ENCODE measurements around the gene KRTAP4-16.
A peak's percentile ranks its signal among the peaks of the same experiment; 100 is the strongest.
"Not testable (repeated sequence)": the region's sequence is repeated elsewhere in the genome, so short reads cannot be mapped to it uniquely, and the experiment has no call there.

Gene KRTAP4-16

GRCh38 chr17:41118721-41119120 is 16.7 kb upstream of the KRTAP4-16 start:
- peak; percentile 82 for DNase-seq

- not testable (repeated sequence) for DNase-seq
Observed at GRCh38 chr17:41117846-41118386, 15.9 kb upstream of the KRTAP4-16 start, which contains the start of gene KRTAP4-11. KRTAP4-11 (minus strand) TSS chr17:41118373; CDS start chr17:41118315, 58 bp downstream.

GRCh38 chr17:41116297-41116696 is 14.3 kb upstream of the KRTAP4-16 start:
- DNase-seq, result peak; percentile 66

GRCh38 chr17:41111151-41111885 is 9.3 kb upstream of the KRTAP4-16 start:
- no peak for DNase-seq

- not testable (repeated sequence) for DNase-seq
Observed at GRCh38 chr17:41108728-41109386, 6.8 kb upstream of the KRTAP4-16 start.

GRCh38 chr17:41107941-41108450 is 6.0 kb upstream of the KRTAP4-16 start:
- peak; percentile 33 for DNase-seq

GRCh38 chr17:41105347-41105746 is 3.3 kb upstream of the KRTAP4-16 start, which contains the start of gene KRTAP4-9:
KRTAP4-9 (plus strand) TSS chr17:41105389; CDS start chr17:41105389, 0 bp downstream.
- DNase-seq, result not testable (repeated sequence)

- DNase-seq, result peak; percentile 80
Observed at GRCh38 chr17:41104386-41105038, 2.5 kb upstream of the KRTAP4-16 start.

- DNase-seq, result peak; percentile 54
Observed at GRCh38 chr17:41103896-41104295, 1.9 kb upstream of the KRTAP4-16 start.

- DNase-seq, result peak; percentile 98
Observed at GRCh38 chr17:41099682-41100480, 2.1 kb downstream of the KRTAP4-16 start.

GRCh38 chr17:41098481-41098880 is 3.5 kb downstream of the KRTAP4-16 start:
- DNase-seq, result peak; percentile 92

- no peak for DNase-seq
Observed at GRCh38 chr17:41098042-41098441, 4.0 kb downstream of the KRTAP4-16 start, which contains the start of gene KRTAP4-8. KRTAP4-8 (minus strand) TSS chr17:41098142; CDS start chr17:41098084, 58 bp downstream.

GRCh38 chr17:41096055-41096454 is 6.0 kb downstream of the KRTAP4-16 start:
- no peak for DNase-seq

- not testable (repeated sequence) for DNase-seq
Observed at GRCh38 chr17:41088760-41089352, 13.2 kb downstream of the KRTAP4-16 start.

- not testable (repeated sequence) for DNase-seq
Observed at GRCh38 chr17:41084100-41084856, 17.7 kb downstream of the KRTAP4-16 start, which contains the start of gene KRTAP4-7. KRTAP4-7 (plus strand) TSS chr17:41084150; CDS start chr17:41084207, 57 bp downstream.

- DNase-seq, result peak; percentile 87
Observed at GRCh38 chr17:41083427-41083826, 18.6 kb downstream of the KRTAP4-16 start.

- DNase-seq, result peak; percentile 84
Observed at GRCh38 chr17:41082626-41083025, 19.4 kb downstream of the KRTAP4-16 start.

GRCh38 chr17:41076788-41077187 is 25.2 kb downstream of the KRTAP4-16 start:
- no peak for DNase-seq

GRCh38 chr17:41073676-41074075 is 28.3 kb downstream of the KRTAP4-16 start:
- DNase-seq, result no peak

GRCh38 chr17:41071606-41072360 is 30.2 kb downstream of the KRTAP4-16 start:
- no peak for DNase-seq
